ENCODE measurements around the gene TTC4. TPM values are rescaled to one million over a fixed set of nuclear protein-coding genes. Genes with fewer than 3 reads are reported as not detected.
"Not testable (repeated sequence)": the region's sequence is repeated elsewhere in the genome, so short reads cannot be mapped to it uniquely, and the experiment has no call there.

TTC4 gene
- total RNA-seq, 5 donors from 2014 or later (not counting 1 experiment from before 2014, with no cell fraction given), result 9.6 to 25.1 (median 22.2) TPM

DNA sequence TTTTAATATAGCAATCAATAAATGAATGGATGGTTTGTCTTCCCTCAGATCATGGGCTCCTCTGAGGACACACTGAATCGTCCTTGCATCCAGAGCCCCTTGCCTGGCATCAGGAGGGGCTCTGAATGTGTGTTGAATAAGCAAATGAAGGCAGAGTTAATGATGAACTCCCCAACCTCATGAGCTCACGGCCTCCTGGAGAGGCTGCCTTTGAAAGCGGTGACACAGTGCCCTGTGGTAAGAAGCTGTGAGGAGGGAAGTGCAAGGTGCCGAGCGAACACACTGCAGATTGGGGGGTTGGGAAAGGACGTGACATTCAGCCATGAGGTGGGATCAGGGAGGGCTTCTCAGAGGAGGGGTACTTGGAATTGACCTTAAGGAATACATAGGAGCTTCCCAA, 51.9 kb downstream of the TTC4 start:
- Histone ChIP-seq H3K9me3 (no peaks in the 10 kb centered on the region), H3K27me3 (replicated peaks in 1 of 2; ENCODE audit: control insufficient read depth in 2 of 2, extremely low read depth in 1 of 2, insufficient read depth in 2 of 2, low read length in 1 of 2) (no peaks in the 10 kb centered on the region), H3K36me3 (ENCODE audit: control insufficient read depth in 2 of 2, extremely low read depth in 1 of 2, insufficient read depth in 1 of 2, low read length in 1 of 2) (no peaks in the 10 kb centered on the region), H3K4me3 (ENCODE audit: control insufficient read depth in 1 of 2, extremely low read depth in 1 of 2, low read length in 1 of 2) (no peak overlapping the region), H3K27ac (ENCODE audit: low read length) (no peak overlapping the region), H3K4me1 (ENCODE audit: control insufficient read depth in 1 of 2, extremely low read depth in 1 of 2, insufficient read depth in 2 of 2, low read length in 2 of 2) (peaks cover 3 to 8% of the 10 kb centered on the region in 2 experiments)
- Mint-ChIP-seq H3K4me3 (no peak overlapping the region), H3K36me3 (no peaks in the 10 kb centered on the region), H3K9me3 (no peaks in the 10 kb centered on the region), H3K27me3 (no peaks in the 10 kb centered on the region), H3K27ac (no peak overlapping the region), H3K4me1 (peaks cover 14 to 21% (median 20%) of the 10 kb centered on the region in 3 donors)
- CTCF ChIA-PET, result no interaction called here
- WGBS (ENCODE audit: insufficient coverage), result 78% methylated on average over 5 of the region's 6 CpGs
- POLR2A ChIA-PET, result no interaction called here
- peak in 2 of 35 experiments; percentile 5 to 8 for DNase-seq
- no peak for ATAC-seq (replicated peaks in 1 of 4)

DNA sequence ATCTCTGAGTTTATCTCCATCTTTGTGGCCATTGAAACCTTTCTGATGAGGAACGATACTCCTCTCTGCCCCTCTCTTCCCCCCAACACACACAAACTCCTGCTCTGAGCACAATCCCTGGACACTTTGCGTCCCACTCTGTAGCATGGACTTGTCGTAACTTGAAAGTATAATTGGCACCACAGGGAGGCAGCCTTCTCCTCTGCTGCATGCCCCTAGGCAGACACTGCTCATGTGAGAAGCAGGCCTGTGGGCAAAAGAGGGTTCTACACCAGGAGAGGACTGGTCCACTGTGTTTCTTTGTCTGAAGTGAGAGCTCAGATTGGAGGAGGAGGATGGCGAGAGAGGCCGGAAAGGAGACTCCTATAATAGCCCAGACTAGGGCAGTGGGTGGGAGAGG, 52.4 kb downstream of the TTC4 start:
- Histone ChIP-seq H3K27me3 (replicated peaks in 1 of 2; ENCODE audit: control insufficient read depth in 2 of 2, extremely low read depth in 1 of 2, insufficient read depth in 2 of 2, low read length in 1 of 2) (no peaks in the 10 kb centered on the region), H3K4me3 (ENCODE audit: control insufficient read depth in 1 of 2, extremely low read depth in 1 of 2, low read length in 1 of 2) (no peak overlapping the region), H3K36me3 (ENCODE audit: control insufficient read depth in 2 of 2, extremely low read depth in 1 of 2, insufficient read depth in 1 of 2, low read length in 1 of 2) (no peaks in the 10 kb centered on the region), H3K9me3 (no peaks in the 10 kb centered on the region), H3K27ac (ENCODE audit: low read length) (no peak overlapping the region), H3K4me1 (ENCODE audit: control insufficient read depth in 1 of 2, extremely low read depth in 1 of 2, insufficient read depth in 2 of 2, low read length in 2 of 2) (peaks cover 3 to 8% of the 10 kb centered on the region in 2 experiments)
- Mint-ChIP-seq H3K27me3 (no peaks in the 10 kb centered on the region), H3K36me3 (no peaks in the 10 kb centered on the region), H3K9me3 (no peaks in the 10 kb centered on the region), H3K4me3 (no peak overlapping the region), H3K27ac (no peak overlapping the region), H3K4me1 (peaks cover 11 to 20% (median 15%) of the 10 kb centered on the region in 3 donors)
- 94% methylated on average over 4 of the region's 5 CpGs for WGBS (ENCODE audit: insufficient coverage)
- no peak for DNase-seq
- ChIA-PET CTCF (interaction anchor here in 1 of 2 donors (0.6 kb wide), 1 partner anchor 569 kb away, joined by 3 read pairs; no protein-coding TSS in a partner anchor), POLR2A (no interaction called here)
- ATAC-seq (replicated peaks in 1 of 4), result no peak

DNA sequence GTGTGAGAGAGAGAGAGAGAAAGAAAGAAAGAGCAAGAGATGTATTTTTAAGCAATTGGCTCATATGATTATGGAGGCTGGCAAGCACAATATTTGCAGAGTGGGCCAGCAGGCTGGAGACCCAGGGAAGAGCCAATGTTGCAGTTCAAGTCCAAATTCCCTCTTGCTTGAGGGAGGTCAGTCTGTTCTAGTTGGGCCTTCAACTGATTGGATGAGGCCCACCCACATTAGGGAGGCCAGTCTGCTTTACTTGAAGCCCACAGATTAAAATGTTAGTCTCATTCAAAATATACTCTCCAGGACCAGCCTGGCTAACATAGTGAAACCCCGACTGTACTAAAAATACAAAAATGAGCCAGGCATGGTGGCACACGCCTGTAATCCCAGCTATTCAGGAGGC, 57.3 kb downstream of the TTC4 start:
- H3K9me3 Mint-ChIP-seq, result no peaks in the 10 kb centered on the region
- H3K27ac ChIP-seq (ENCODE audit: low read length), result no peak overlapping the region
- no peak for DNase-seq
- no peak overlapping the region for H3K27ac Mint-ChIP-seq
- no peak for ATAC-seq (replicated peaks in 1 of 4)
- no peaks in the 10 kb centered on the region for H3K4me1 ChIP-seq (ENCODE audit: control insufficient read depth in 1 of 2, extremely low read depth in 1 of 2, insufficient read depth in 2 of 2, low read length in 2 of 2)
- no peaks in the 10 kb centered on the region for H3K36me3 Mint-ChIP-seq
- ChIA-PET POLR2A (no interaction called here), CTCF (no interaction called here)
- H3K4me1 Mint-ChIP-seq, result peaks cover 0 to 4% (median 0%) of the 10 kb centered on the region in 3 donors
- WGBS (ENCODE audit: insufficient coverage), result no CpG with 5 or more reads among the region's 2 CpGs
- no peak overlapping the region for H3K4me3 Mint-ChIP-seq
- no peaks in the 10 kb centered on the region for H3K36me3 ChIP-seq (ENCODE audit: control insufficient read depth in 2 of 2, extremely low read depth in 1 of 2, insufficient read depth in 1 of 2, low read length in 1 of 2)
- H3K9me3 ChIP-seq, result no peaks in the 10 kb centered on the region
- H3K27me3 Mint-ChIP-seq, result no peaks in the 10 kb centered on the region
- H3K4me3 ChIP-seq (ENCODE audit: control insufficient read depth in 1 of 2, extremely low read depth in 1 of 2, low read length in 1 of 2), result no peak overlapping the region
- H3K27me3 ChIP-seq (replicated peaks in 1 of 2; ENCODE audit: control insufficient read depth in 2 of 2, extremely low read depth in 1 of 2, insufficient read depth in 2 of 2, low read length in 1 of 2), result no peaks in the 10 kb centered on the region

- 88% methylated on average over 2 of the region's 15 CpGs for whole genome bisulfite sequencing (ENCODE audit: insufficient coverage)
- H3K27ac ChIP-seq (ENCODE audit: low read length), result no peak overlapping the region
- ATAC-seq (replicated peaks in 1 of 4) (no peak), DNase-seq (peak in 1 of 35 experiments; percentile 13)
- no peaks in the 10 kb centered on the region for H3K9me3 Mint-ChIP-seq
- peaks cover 0 to 2% of the 10 kb centered on the region in 2 donors for H3K36me3 ChIP-seq (ENCODE audit: control insufficient read depth in 2 of 2, extremely low read depth in 1 of 2, insufficient read depth in 1 of 2, low read length in 1 of 2)
- ChIA-PET POLR2A (interaction anchor here in 1 of 2 donors (0.6 kb wide), 1 partner anchor 54 kb away, joined by 3 read pairs; no protein-coding TSS in a partner anchor), CTCF (no interaction called here)
- H3K4me1 Mint-ChIP-seq, result peaks cover 0 to 4% (median 2%) of the 10 kb centered on the region in 3 donors
- H3K4me1 ChIP-seq (ENCODE audit: control insufficient read depth in 1 of 2, extremely low read depth in 1 of 2, insufficient read depth in 2 of 2, low read length in 2 of 2), result no peaks in the 10 kb centered on the region
- no peaks in the 10 kb centered on the region for H3K9me3 ChIP-seq
- H3K4me3 Mint-ChIP-seq, result no peak overlapping the region
- no peaks in the 10 kb centered on the region for H3K27me3 Mint-ChIP-seq
- H3K27ac Mint-ChIP-seq, result no peak overlapping the region
- H3K36me3 Mint-ChIP-seq, result peaks cover 17% of the 10 kb centered on the region
- H3K4me3 ChIP-seq (ENCODE audit: control insufficient read depth in 1 of 2, extremely low read depth in 1 of 2, low read length in 1 of 2), result no peak overlapping the region
- H3K27me3 ChIP-seq (replicated peaks in 1 of 2; ENCODE audit: control insufficient read depth in 2 of 2, extremely low read depth in 1 of 2, insufficient read depth in 2 of 2, low read length in 1 of 2), result no peaks in the 10 kb centered on the region
Measured at GRCh38 chr1:54774820-54775498, 59.3 kb downstream of the TTC4 start.

DNA sequence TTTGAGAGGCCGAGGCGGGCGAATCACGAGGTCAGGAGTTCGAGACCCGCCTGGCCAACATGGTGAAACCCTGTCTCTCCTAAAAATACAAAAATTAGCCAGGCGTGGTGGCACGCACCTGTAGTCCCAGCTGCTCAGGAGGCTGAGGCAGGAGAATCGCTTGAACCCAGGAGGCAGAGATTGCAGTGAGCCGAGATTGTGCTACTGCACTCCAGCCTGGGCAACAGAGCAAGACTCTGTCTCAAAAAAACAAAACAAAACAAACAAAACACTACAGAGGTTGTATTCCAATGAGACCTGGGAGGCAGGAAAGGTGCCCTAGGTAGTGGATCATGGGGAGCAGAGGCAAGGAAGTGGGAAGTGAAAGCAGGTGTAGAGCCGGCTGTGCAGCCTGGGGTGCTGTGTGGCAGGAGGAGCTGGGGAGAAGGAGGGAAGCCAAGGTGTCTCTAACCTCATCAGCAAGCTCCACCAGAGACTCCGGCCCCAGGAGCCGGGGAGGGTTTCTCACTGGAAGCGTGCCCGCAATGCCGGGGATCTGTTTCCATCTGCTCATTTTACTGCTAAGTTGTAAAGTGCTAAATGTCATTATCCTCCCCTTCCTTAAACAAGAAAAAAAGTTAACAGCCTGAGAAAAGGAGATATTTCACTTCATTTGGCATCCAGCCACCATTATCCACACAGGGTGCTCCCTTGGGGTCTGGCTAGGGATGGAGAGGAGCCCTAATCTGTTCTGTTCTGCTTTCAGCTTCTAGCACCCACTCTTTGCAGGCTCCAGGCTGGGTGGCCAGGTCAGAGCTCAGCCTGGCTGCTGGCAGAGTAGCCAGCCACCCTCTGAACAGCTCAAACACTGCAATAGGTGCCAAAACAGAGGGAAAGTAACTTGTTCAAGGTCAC, 60.4 kb downstream of the TTC4 start:
- no CpG with 5 or more reads among the region's 16 CpGs for WGBS (ENCODE audit: insufficient coverage)
- H3K27me3 ChIP-seq (replicated peaks in 1 of 2; ENCODE audit: control insufficient read depth in 2 of 2, extremely low read depth in 1 of 2, insufficient read depth in 2 of 2, low read length in 1 of 2); H3K27me3 Mint-ChIP-seq; H3K4me1 Mint-ChIP-seq; CTCF ChIA-PET; H3K9me3 ChIP-seq; H3K36me3 ChIP-seq (ENCODE audit: control insufficient read depth in 2 of 2, extremely low read depth in 1 of 2, insufficient read depth in 1 of 2, low read length in 1 of 2); H3K27ac Mint-ChIP-seq; H3K4me3 ChIP-seq (ENCODE audit: control insufficient read depth in 1 of 2, extremely low read depth in 1 of 2, low read length in 1 of 2); POLR2A ChIA-PET; H3K4me3 Mint-ChIP-seq; H3K4me1 ChIP-seq (ENCODE audit: control insufficient read depth in 1 of 2, extremely low read depth in 1 of 2, insufficient read depth in 2 of 2, low read length in 2 of 2); ATAC-seq (replicated peaks in 1 of 4); H3K9me3 Mint-ChIP-seq; DNase-seq; H3K27ac ChIP-seq (ENCODE audit: low read length): not testable (repeated sequence)
- H3K36me3 Mint-ChIP-seq, result peaks cover 18% of the 10 kb centered on the region

DNA sequence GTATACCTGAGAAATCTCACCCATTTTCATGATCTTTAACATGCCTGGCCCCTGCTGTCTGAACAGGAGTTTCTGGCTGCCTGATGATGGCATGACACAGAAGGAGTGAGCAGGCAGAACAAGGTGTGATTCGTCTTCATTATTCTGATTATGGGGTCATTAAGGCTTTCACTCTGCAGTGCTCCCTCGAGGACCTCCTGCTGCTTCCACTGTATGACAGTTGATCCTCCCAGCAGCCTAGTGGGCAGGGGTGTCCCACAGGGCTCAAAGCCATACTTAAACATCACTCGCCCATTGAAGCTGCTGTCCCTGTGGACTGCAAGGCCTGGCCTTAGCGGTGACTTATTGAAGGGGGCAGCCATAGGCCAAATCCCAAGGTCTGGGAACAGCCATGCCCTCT, 61.4 kb downstream of the TTC4 start:
- Mint-ChIP-seq H3K4me1 (peaks cover 0 to 4% (median 2%) of the 10 kb centered on the region in 3 donors), H3K4me3 (no peak overlapping the region), H3K9me3 (no peaks in the 10 kb centered on the region), H3K27me3 (no peaks in the 10 kb centered on the region), H3K27ac (no peak overlapping the region), H3K36me3 (peaks cover 23% of the 10 kb centered on the region)
- 83% methylated on average over 3 of the region's 4 CpGs for WGBS (ENCODE audit: insufficient coverage)
- no peaks in the 10 kb centered on the region for H3K4me1 ChIP-seq (ENCODE audit: control insufficient read depth in 1 of 2, extremely low read depth in 1 of 2, insufficient read depth in 2 of 2, low read length in 2 of 2)
- no peaks in the 10 kb centered on the region for H3K9me3 ChIP-seq
- peaks cover 0 to 9% of the 10 kb centered on the region in 2 donors for H3K36me3 ChIP-seq (ENCODE audit: control insufficient read depth in 2 of 2, extremely low read depth in 1 of 2, insufficient read depth in 1 of 2, low read length in 1 of 2)
- H3K27ac ChIP-seq (ENCODE audit: low read length), result no peak overlapping the region
- no peaks in the 10 kb centered on the region for H3K27me3 ChIP-seq (replicated peaks in 1 of 2; ENCODE audit: control insufficient read depth in 2 of 2, extremely low read depth in 1 of 2, insufficient read depth in 2 of 2, low read length in 1 of 2)
- ChIA-PET CTCF (no interaction called here), POLR2A (no interaction called here)
- DNase-seq (no peak), ATAC-seq (replicated peaks in 1 of 4) (no peak)
- H3K4me3 ChIP-seq (ENCODE audit: control insufficient read depth in 1 of 2, extremely low read depth in 1 of 2, low read length in 1 of 2), result no peak overlapping the region

All from T-cell (primary cell).